GM23338 (cell line): ENCODE data around the gene ALPP. TPM values are rescaled to one million over a fixed set of nuclear protein-coding genes. Genes with fewer than 3 reads are reported as not detected.

Source experiments
- ATAC-seq: fragments of 200-7000 bp; cut with Tn5 transposase; 3 replicates; pipeline ENCODE4 v1.9.1; 2020
- DNase-seq: peaks from one replicate; pipeline ENCODE4 v3.0.0-alpha.2; 2015; ENCODE audit warnings: low spot score
- H2AFZ ChIP-seq: fragments of 200-600 bp; sonication (generic); 2 replicates; pipeline ENCODE4 v1.8.0; 2016; ENCODE audit warnings: antibody characterized with exemption, mild to moderate bottlenecking, moderate library complexity
- H3F3A ChIP-seq: fragments of 200-600 bp; sonication (generic); replicated peaks from 2 replicates; pipeline ENCODE4 v1.8.0; 2017; ENCODE audit warnings: antibody characterized with exemption, mixed run types, low read depth
- H3K27ac ChIP-seq: fragments of 200-600 bp; sonication (generic); 2 replicates; pipeline ENCODE4 v1.6.1; 2016; ENCODE audit warnings: low read depth
- H3K27me3 ChIP-seq: fragments of 200-600 bp; sonication (generic); 2 replicates; pipeline ENCODE4 v1.8.0; 2016; ENCODE audit warnings: mild to moderate bottlenecking, mixed run types, moderate library complexity; ENCODE audit not compliant: insufficient read depth
- H3K36me3 ChIP-seq: fragments of 200-600 bp; sonication (generic); 2 replicates; pipeline ENCODE4 v1.8.0; 2016; ENCODE audit warnings: mild to moderate bottlenecking; ENCODE audit not compliant: insufficient read depth
- H3K4me1 ChIP-seq: fragments of 200-600 bp; sonication (generic); 2 replicates; pipeline ENCODE4 v1.8.0; 2016; ENCODE audit warnings: mild to moderate bottlenecking, moderate library complexity; ENCODE audit not compliant: insufficient read depth
- H3K4me2 ChIP-seq: fragments of 200-600 bp; sonication (generic); 2 replicates; pipeline ENCODE4 v1.7.1; 2017; ENCODE audit warnings: mixed run types
- H3K4me3 ChIP-seq: fragments of 200-600 bp; sonication (generic); 2 replicates; pipeline ENCODE4 v1.6.1; 2016; ENCODE audit warnings: mixed run types
- H3K79me2 ChIP-seq: fragments of 200-600 bp; sonication (generic); replicated peaks from 2 replicates; pipeline ENCODE4 v1.8.0; 2017; ENCODE audit warnings: mild to moderate bottlenecking; ENCODE audit not compliant: insufficient read depth
- H3K9me2 ChIP-seq: fragments of 200-600 bp; sonication (generic); 2 replicates; pipeline ENCODE4 v1.8.0; 2017; ENCODE audit not compliant: insufficient read depth
- H4K20me1 ChIP-seq: fragments of 200-600 bp; sonication (generic); replicated peaks from 2 replicates; pipeline ENCODE4 v1.8.0; 2017; ENCODE audit warnings: mild to moderate bottlenecking; ENCODE audit not compliant: insufficient read depth
- H3K27ac Mint-ChIP-seq: 2 replicates; pipeline ENCODE4 v1.8.0; 2020; ENCODE audit warnings: inconsistent platforms, mild to moderate bottlenecking, moderate library complexity, mixed read lengths
- H3K27me3 Mint-ChIP-seq: 3 replicates; pipeline ENCODE4 v1.8.0; 2022; ENCODE audit warnings: low read depth, mild to moderate bottlenecking, moderate library complexity, mixed read lengths, inconsistent platforms; ENCODE audit not compliant: insufficient read depth, poor library complexity
- H3K36me3 Mint-ChIP-seq: 3 replicates; pipeline ENCODE4 v1.8.0; 2021; ENCODE audit warnings: low read depth, mild to moderate bottlenecking, inconsistent platforms, moderate library complexity, mixed read lengths
- H3K4me1 Mint-ChIP-seq: 3 replicates; pipeline ENCODE4 v1.8.0; 2020; ENCODE audit warnings: mild to moderate bottlenecking, inconsistent platforms, mixed read lengths
- H3K4me3 Mint-ChIP-seq: 3 replicates; pipeline ENCODE4 v1.8.0; 2021; ENCODE audit warnings: moderate library complexity, mild to moderate bottlenecking, inconsistent platforms, mixed read lengths
- H3K9me3 Mint-ChIP-seq: 3 replicates; pipeline ENCODE4 v1.8.0; 2020; ENCODE audit warnings: moderate library complexity, mild to moderate bottlenecking, inconsistent platforms, mixed read lengths
- CREB1 ChIP-seq: fragments of 250-450 bp; sonication (Bioruptor Pico); IDR thresholded peaks from 2 replicates; pipeline ENCODE4 v1.5.0; 2020; ENCODE audit warnings: low read depth, mild to moderate bottlenecking, moderate library complexity
- EZH2 ChIP-seq: fragments of 200-600 bp; sonication (generic); IDR thresholded peaks from one replicate; pipeline ENCODE4 v1.8.0; 2017; ENCODE audit warnings: antibody characterized with exemption, mild to moderate bottlenecking, low read depth; ENCODE audit not compliant: unreplicated experiment
- EZH2phosphoT487 ChIP-seq: fragments of 200-600 bp; sonication (generic); IDR thresholded peaks from one replicate; pipeline ENCODE4 v1.8.1; 2018; ENCODE audit warnings: antibody characterized with exemption; ENCODE audit not compliant: unreplicated experiment
- JUNB ChIP-seq: IDR thresholded peaks from one replicate; pipeline ENCODE4 v1.6.1; 2016; ENCODE audit warnings: antibody characterized with exemption; ENCODE audit not compliant: unreplicated experiment
- NANOG ChIP-seq: IDR thresholded peaks from 2 replicates; pipeline ENCODE4 v1.6.1; 2016; ENCODE audit warnings: antibody characterized with exemption, borderline replicate concordance
- POLR2AphosphoS5 ChIP-seq: IDR thresholded peaks from 2 replicates; pipeline ENCODE4 v1.6.1; 2016; ENCODE audit warnings: antibody characterized with exemption, low read depth
- STAT1 ChIP-seq: IDR thresholded peaks from one replicate; pipeline ENCODE4 v1.6.1; 2016; ENCODE audit warnings: antibody characterized with exemption; ENCODE audit not compliant: unreplicated experiment
- ZNF114 ChIP-seq: fragments of 250-450 bp; sonication (Bioruptor Pico); IDR thresholded peaks from 2 replicates; pipeline ENCODE4 v1.5.0; 2020; ENCODE audit warnings: mild to moderate bottlenecking, moderate library complexity
- ZNF331 ChIP-seq: fragments of 250-450 bp; sonication (Bioruptor Pico); IDR thresholded peaks from 2 replicates; pipeline ENCODE4 v1.5.0; 2020; ENCODE audit warnings: low read depth, mild to moderate bottlenecking, moderate library complexity
- polyA plus RNA-seq: library from polyadenylated mRNA; unstranded; fragments of >200 nt; fragmentation: Nextera tagmentation; extraction: Ambion mirVana; gene quantifications from 2 replicates; pipeline ENCODE4 v1.2.1, GENCODE V29; 2016
- total RNA-seq: library from RNA; depleted of rRNA; stranded (reverse); fragments of >200 nt; shearing (Covaris generic); gene quantifications from 2 replicates; pipeline ENCODE4 v1.2.3, GENCODE V29; 2014
- TF ChIP-seq, protein P1 (sequence below): fragments of 250-450 bp; sonication (Bioruptor Pico); IDR thresholded peaks from 2 replicates; pipeline ENCODE4 v1.5.0; 2020; ENCODE audit warnings: mild to moderate bottlenecking, moderate library complexity
- TF ChIP-seq, protein P2 (sequence below): IDR thresholded peaks from 2 replicates; pipeline ENCODE4 v1.6.1; 2016; ENCODE audit warnings: antibody characterized with exemption

Gene ALPP
- total and polyA plus RNA-seq, 2 experiments from 2014 or later, result 0.28 TPM; not detected in 1

DNA sequence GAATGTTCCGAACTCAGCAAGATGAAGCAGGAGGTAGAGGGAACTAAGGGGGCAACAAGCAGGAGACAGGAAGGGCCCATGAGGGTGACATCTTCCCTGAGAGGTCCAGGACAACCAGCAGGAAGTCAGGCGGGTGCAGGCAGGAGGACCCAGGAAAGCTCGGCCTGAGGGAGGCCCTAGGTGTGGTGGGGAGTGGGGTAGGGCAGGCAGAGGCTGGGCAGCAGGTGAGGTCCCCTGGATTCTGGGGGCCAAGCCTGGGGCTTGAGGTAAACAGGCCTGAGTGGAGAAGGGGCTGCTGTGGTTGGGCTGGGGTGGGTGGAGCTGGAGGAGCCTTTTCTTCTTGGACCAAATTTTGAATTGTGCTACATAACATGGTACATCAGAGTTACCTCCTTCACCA lies 24.0 kb downstream of the ALPP start (continued):
- TF ChIP-seq, protein P1, sequence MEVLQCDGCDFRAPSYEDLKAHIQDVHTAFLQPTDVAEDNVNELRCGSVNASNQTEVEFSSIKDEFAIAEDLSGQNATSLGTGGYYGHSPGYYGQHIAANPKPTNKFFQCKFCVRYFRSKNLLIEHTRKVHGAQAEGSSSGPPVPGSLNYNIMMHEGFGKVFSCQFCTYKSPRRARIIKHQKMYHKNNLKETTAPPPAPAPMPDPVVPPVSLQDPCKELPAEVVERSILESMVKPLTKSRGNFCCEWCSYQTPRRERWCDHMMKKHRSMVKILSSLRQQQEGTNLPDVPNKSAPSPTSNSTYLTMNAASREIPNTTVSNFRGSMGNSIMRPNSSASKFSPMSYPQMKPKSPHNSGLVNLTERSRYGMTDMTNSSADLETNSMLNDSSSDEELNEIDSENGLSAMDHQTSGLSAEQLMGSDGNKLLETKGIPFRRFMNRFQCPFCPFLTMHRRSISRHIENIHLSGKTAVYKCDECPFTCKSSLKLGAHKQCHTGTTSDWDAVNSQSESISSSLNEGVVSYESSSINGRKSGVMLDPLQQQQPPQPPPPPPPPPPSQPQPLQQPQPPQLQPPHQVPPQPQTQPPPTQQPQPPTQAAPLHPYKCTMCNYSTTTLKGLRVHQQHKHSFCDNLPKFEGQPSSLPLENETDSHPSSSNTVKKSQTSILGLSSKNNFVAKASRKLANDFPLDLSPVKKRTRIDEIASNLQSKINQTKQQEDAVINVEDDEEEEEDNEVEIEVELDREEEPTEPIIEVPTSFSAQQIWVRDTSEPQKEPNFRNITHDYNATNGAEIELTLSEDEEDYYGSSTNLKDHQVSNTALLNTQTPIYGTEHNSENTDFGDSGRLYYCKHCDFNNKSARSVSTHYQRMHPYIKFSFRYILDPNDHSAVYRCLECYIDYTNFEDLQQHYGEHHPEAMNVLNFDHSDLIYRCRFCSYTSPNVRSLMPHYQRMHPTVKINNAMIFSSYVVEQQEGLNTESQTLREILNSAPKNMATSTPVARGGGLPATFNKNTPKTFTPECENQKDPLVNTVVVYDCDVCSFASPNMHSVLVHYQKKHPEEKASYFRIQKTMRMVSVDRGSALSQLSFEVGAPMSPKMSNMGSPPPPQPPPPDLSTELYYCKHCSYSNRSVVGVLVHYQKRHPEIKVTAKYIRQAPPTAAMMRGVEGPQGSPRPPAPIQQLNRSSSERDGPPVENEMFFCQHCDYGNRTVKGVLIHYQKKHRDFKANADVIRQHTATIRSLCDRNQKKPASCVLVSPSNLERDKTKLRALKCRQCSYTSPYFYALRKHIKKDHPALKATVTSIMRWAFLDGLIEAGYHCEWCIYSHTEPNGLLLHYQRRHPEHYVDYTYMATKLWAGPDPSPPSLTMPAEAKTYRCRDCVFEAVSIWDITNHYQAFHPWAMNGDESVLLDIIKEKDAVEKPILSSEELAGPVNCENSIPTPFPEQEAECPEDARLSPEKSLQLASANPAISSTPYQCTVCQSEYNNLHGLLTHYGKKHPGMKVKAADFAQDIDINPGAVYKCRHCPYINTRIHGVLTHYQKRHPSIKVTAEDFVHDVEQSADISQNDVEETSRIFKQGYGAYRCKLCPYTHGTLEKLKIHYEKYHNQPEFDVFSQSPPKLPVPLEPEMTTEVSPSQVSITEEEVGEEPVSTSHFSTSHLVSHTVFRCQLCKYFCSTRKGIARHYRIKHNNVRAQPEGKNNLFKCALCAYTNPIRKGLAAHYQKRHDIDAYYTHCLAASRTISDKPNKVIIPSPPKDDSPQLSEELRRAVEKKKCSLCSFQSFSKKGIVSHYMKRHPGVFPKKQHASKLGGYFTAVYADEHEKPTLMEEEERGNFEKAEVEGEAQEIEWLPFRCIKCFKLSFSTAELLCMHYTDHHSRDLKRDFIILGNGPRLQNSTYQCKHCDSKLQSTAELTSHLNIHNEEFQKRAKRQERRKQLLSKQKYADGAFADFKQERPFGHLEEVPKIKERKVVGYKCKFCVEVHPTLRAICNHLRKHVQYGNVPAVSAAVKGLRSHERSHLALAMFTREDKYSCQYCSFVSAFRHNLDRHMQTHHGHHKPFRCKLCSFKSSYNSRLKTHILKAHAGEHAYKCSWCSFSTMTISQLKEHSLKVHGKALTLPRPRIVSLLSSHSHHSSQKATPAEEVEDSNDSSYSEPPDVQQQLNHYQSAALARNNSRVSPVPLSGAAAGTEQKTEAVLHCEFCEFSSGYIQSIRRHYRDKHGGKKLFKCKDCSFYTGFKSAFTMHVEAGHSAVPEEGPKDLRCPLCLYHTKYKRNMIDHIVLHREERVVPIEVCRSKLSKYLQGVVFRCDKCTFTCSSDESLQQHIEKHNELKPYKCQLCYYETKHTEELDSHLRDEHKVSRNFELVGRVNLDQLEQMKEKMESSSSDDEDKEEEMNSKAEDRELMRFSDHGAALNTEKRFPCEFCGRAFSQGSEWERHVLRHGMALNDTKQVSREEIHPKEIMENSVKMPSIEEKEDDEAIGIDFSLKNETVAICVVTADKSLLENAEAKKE (CRISPR knock-in tag), result no peak
- TF ChIP-seq ZNF331 (CRISPR knock-in tag) (no peak), POLR2AphosphoS5 (no peak), ZNF114 (CRISPR knock-in tag) (no peak)
- TF ChIP-seq, protein P2, sequence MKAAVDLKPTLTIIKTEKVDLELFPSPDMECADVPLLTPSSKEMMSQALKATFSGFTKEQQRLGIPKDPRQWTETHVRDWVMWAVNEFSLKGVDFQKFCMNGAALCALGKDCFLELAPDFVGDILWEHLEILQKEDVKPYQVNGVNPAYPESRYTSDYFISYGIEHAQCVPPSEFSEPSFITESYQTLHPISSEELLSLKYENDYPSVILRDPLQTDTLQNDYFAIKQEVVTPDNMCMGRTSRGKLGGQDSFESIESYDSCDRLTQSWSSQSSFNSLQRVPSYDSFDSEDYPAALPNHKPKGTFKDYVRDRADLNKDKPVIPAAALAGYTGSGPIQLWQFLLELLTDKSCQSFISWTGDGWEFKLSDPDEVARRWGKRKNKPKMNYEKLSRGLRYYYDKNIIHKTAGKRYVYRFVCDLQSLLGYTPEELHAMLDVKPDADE, result no peak

DNA sequence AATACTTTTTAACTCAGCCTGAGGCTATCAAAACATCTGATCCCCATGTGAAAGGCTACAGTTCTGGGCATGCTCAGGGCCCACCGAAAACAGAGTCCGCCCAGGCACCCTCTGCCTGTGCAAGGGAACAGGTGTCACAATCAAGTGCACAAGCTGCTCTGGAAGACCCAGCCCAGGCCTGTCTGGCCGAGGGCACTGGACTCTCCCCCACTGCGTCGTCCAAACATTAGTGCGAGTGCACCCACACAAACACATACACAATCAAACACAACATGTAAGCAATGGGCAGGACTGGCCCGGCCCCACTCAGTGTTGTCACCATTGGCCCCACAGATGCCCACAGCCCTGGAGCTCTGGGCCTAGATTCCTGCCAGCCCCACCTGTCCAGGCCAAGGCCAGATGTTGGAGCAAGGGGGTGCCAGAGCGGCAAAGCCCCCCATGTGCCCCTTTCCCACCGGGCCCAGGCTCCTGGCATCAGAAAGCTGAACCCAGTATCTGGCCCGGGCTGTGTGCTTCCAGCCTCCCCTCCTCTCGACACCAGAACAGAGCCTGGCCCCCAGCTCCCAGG lies 27.5 kb downstream of the ALPP start:
- DNase-seq (no peak), ATAC-seq (no peak)
- Histone ChIP-seq H2AFZ (no peak overlapping the region), H3K27me3 (no peaks in the 10 kb centered on the region), H3K79me2 (no peaks in the 10 kb centered on the region), H3K9me2 (no peaks in the 10 kb centered on the region), H3K27ac (no peak overlapping the region), H3K4me3 (no peak overlapping the region), H4K20me1 (no peaks in the 10 kb centered on the region), H3F3A (no peaks in the 10 kb centered on the region), H3K4me2 (no peak overlapping the region), H3K4me1 (no peaks in the 10 kb centered on the region), H3K36me3 (no peaks in the 10 kb centered on the region)
- Mint-ChIP-seq H3K27me3 (peaks cover 4% of the 10 kb centered on the region), H3K9me3 (no peaks in the 10 kb centered on the region), H3K27ac (no peak overlapping the region), H3K36me3 (no peaks in the 10 kb centered on the region; the same call in 2 of the 3 replicates), H3K4me1 (no peaks in the 10 kb centered on the region), H3K4me3 (no peak overlapping the region)
- TF ChIP-seq POLR2AphosphoS5 (no peak), STAT1 (no peak), JUNB (no peak), EZH2phosphoT487 (no peak), EZH2 (no peak), ZNF114 (CRISPR knock-in tag) (no peak), CREB1 (CRISPR knock-in tag) (no peak), NANOG (no peak), ZNF331 (CRISPR knock-in tag) (no peak)
